ENCODE results near the gene CYBA.

GRCh38 chr16:88624481-88624880, 26.4 kb downstream of the CYBA start:
- TF ChIP-seq CBFB (CRISPR knock-in tag; IDR thresholded peaks at IDR 0.05) (no peak), CTCF (CRISPR knock-in tag; IDR thresholded peaks at IDR 0.05) (no peak), NFYB (CRISPR knock-in tag; IDR thresholded peaks at IDR 0.05) (no peak), ZNF598 (CRISPR knock-in tag; IDR thresholded peaks at IDR 0.05; ENCODE audit: borderline replicate concordance) (no peak), HMG20B (CRISPR knock-in tag; conservative IDR thresholded peaks at IDR 0.05) (no peak), JUNB (CRISPR knock-in tag; IDR thresholded peaks at IDR 0.05; ENCODE audit: borderline replicate concordance) (no peak), CERS6 (CRISPR knock-in tag; IDR thresholded peaks at IDR 0.05) (no peak), REST (IDR thresholded peaks at IDR 0.05; ENCODE audit: borderline replicate concordance in 1 of 2, low read depth in 1 of 2, low read length in 2 of 2) (no peak), BCL3 (CRISPR knock-in tag; IDR thresholded peaks at IDR 0.05) (no peak), ARNTL (CRISPR knock-in tag; IDR thresholded peaks at IDR 0.05) (no peak), BHLHE40 (IDR thresholded peaks at IDR 0.05; ENCODE audit: low read length) (no peak), ZNF607 (CRISPR knock-in tag; IDR thresholded peaks at IDR 0.05; ENCODE audit: borderline replicate concordance) (no peak)
- TF ChIP-seq, protein P1, sequence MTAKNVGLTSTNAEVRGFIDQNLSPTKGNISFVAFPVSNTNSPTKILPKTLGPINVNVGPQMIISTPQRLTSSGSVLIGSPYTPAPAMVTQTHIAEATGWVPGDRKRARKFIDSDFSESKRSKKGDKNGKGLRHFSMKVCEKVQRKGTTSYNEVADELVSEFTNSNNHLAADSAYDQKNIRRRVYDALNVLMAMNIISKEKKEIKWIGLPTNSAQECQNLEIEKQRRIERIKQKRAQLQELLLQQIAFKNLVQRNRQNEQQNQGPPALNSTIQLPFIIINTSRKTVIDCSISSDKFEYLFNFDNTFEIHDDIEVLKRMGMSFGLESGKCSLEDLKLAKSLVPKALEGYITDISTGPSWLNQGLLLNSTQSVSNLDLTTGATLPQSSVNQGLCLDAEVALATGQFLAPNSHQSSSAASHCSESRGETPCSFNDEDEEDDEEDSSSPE (CRISPR knock-in tag; IDR thresholded peaks at IDR 0.05): no peak
